ENCODE results near the gene UBE3D.

GRCh38 chr6:82951389-82951788 lies 114.3 kb downstream of the UBE3D start:
- TF ChIP-seq SPI1 (IDR thresholded peaks at IDR 0.05; ENCODE audit: borderline replicate concordance, low read depth): no peak
- no peak for TF ChIP-seq CTCF (IDR thresholded peaks at IDR 0.05; ENCODE audit: insufficient read depth, low read length)
- TF ChIP-seq REST (IDR thresholded peaks at IDR 0.05; ENCODE audit: insufficient replicate concordance, low read depth): no peak
- no peak for TF ChIP-seq POLR2AphosphoS5 (IDR thresholded peaks at IDR 0.05; ENCODE audit: low read depth)
- TF ChIP-seq GABPA (IDR thresholded peaks at IDR 0.05; ENCODE audit: low read depth): no peak
